SW 1271 (cell line): ENCODE data around the gene CHURC1.
"Not testable (repeated sequence)": the region's sequence is repeated elsewhere in the genome, so short reads cannot be mapped to it uniquely, and the experiment has no call there.

Experiments used
- DNase-seq, 2 experiments: peaks; one replicate each; lab custom pipeline; 2025; lab: John Stamatoyannopoulos, UW

Gene CHURC1

GRCh38 chr14:64910847-64911495 is 3.3 kb upstream of the CHURC1 start:
- DNase-seq: peak; percentile 11 to 61

GRCh38 chr14:64912261-64912660 is 2.0 kb upstream of the CHURC1 start:
- DNase-seq: no peak

DNA sequence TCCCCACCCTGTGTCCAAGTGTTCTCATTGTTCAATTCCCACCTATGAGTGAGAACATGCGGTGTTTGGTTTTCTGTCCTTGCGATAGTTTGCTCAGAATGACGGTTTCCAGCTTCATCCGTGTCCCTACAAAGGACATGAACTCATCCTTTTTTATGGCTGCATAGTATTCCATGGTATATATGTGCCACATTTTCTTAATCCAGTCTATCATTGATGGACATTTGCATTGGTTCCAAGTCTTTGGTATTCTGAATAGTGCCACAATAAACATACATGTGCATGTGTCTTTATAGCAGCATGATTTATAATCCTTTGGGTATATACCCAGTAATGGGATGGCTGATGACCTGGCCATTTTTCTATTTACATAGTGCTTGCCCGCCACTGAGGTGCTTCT is 778 bp upstream of the CHURC1 start:
- DNase-seq: not testable (repeated sequence)

GRCh38 chr14:64915029-64915424 is 772 bp downstream of the CHURC1 start:
- no peak for DNase-seq

- no peak for DNase-seq
Observed at GRCh38 chr14:64915797-64916196, 1.5 kb downstream of the CHURC1 start.

- DNase-seq: no peak
Observed at GRCh38 chr14:64918216-64918615, 4.0 kb downstream of the CHURC1 start.

DNA sequence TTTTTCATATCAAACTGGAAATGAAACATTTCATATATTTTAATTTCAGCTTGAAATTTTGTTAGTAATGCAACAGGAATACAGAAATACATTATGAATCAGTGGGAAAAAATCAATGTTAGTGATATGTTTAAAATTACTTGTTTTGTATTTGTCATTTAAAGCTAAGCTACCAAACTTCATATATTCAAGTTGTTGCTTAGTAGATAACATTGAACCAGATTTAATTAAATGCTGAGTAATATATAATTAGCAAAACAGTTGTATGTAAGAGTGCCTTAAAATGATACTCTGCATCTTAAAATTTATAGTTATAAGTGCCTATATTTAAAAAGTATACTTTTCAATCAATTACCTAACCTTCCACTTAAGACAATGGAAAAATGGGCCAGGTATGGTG is 5.0 kb downstream of the CHURC1 start:
- DNase-seq: no peak

- DNase-seq: no peak
Observed at GRCh38 chr14:64919618-64920017, 5.4 kb downstream of the CHURC1 start.

- DNase-seq: no peak
Observed at GRCh38 chr14:64920465-64920864, 6.2 kb downstream of the CHURC1 start.

GRCh38 chr14:64923015-64923414 is 8.8 kb downstream of the CHURC1 start:
- DNase-seq: no peak

DNA sequence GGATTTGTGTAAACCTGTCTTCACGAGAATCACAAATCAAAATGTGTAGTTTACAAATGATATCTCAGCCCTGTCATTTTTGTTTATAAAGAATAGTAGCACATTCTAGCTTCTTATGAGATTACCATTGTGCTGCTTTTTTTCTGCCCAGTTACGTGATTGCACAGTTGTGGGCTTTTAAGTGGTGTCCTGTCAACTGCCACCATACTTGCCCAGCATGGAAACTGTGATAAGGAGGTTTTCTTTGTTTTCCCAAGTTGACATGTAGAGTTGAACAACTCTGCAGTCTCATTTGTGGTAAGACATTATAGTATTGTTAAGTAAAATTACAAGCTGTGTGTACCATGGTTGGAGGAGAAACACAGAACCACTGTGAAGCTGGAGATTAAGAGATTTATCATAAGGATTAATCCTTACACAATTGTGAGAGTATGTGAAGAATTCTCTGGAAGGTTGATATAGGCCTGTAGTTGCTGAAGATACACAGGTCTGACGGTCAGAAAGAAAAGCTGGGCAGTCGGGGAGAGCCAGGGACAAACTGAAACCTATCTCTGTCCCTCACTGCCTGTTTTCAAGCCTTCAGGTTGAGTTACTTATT is 12.2 kb downstream of the CHURC1 start:
- no peak for DNase-seq

- DNase-seq: no peak
Observed at GRCh38 chr14:64927031-64927430, 12.8 kb downstream of the CHURC1 start.

GRCh38 chr14:64928239-64929013 is 14.2 kb downstream of the CHURC1 start:
- DNase-seq: no peak

- DNase-seq: no peak
Observed at GRCh38 chr14:64929014-64929359, 14.7 kb downstream of the CHURC1 start.

- DNase-seq: no peak
Observed at GRCh38 chr14:64930085-64930843, 16.0 kb downstream of the CHURC1 start.

DNA sequence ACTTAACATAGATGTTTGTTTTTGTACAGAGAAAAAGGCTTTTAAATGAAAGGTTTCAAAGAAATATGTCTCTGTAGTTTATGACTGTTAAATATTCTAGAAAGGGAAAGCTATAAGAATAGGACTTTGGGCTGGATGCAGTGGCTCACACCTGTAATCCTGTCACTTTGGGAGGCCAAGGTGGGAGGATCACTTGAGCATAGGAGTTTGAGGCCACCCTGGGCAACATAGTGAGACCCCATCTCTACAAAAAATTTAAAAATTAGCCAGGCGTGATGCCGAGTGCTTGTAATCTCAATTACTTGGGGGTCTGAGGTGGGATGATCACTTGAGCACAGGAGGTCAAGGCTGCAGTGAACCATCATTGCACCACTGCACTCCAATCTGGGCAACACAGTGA is 16.9 kb downstream of the CHURC1 start:
- DNase-seq: no peak

DNA sequence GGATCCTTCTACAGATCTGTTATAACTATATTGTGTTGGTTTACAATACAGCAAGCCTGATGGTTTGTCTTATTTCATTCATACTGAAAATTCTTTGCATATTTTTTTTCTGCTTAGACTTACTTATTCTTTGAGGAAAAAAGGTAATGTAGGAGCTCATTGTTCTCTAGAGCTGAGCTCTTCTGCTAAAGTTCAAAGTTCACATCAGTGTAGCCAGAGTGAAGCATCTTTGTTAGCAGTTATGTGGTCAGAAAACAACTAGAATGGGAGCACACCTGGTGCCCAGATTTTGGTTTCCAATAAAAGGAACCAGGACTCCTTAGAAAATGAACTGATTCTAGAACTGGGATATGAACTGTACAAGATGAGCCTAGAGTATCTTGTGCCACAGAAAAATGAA is 18.0 kb downstream of the CHURC1 start:
- DNase-seq: no peak

GRCh38 chr14:64934338-64934929 is 20.2 kb downstream of the CHURC1 start:
- no peak for DNase-seq

DNA sequence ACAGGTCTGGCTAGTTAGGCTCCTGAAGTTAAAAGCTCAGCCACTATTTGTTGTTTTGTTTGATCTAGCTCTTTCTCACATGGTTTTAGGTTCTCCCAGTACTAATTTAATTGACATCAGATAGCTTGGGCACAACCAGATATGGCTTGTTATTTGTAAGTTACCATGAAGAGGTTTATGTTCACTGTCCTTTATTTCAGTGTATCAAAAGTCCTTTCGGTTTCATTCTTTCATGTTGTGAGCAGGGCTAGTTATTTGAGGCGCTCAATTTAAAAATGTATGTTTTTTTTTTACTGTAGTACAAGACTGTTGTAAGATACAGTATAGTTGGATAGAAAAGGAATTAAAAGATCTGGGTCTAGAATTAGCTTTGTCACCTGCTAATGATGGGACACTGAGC is 21.3 kb downstream of the CHURC1 start:
- no peak for DNase-seq

GRCh38 chr14:64937171-64937820 is 23.0 kb downstream of the CHURC1 start:
- no peak for DNase-seq

- peak in 1 of 2 experiments; percentile 27 for DNase-seq
Observed at GRCh38 chr14:64937821-64938193, 23.6 kb downstream of the CHURC1 start.
